Colonic mucosa (tissue), 4 donors: ENCODE measurements around the gene FUBP3. TPM values are rescaled to one million over a fixed set of nuclear protein-coding genes. Genes with fewer than 3 reads are reported as not detected.

ENCODE experiments used
- DNase-seq: peaks from one replicate; pipeline ENCODE4 v3.0.0-alpha.2; 2020
- H3K27ac ChIP-seq: fragments of 200-600 bp; one replicate; pipeline ENCODE4 v1.8.0; 2021
- H3K27me3 ChIP-seq: fragments of 200-600 bp; one replicate; pipeline ENCODE4 v1.8.0; 2021
- H3K36me3 ChIP-seq: fragments of 200-600 bp; one replicate; pipeline ENCODE4 v1.8.0; 2021
- H3K4me1 ChIP-seq: fragments of 200-600 bp; one replicate; pipeline ENCODE4 v1.8.0; 2021; ENCODE audit warnings: mild to moderate bottlenecking
- H3K4me3 ChIP-seq: fragments of 200-600 bp; one replicate; pipeline ENCODE4 v1.8.0; 2021
- H3K9ac ChIP-seq, 2 donors: one replicate each; pipeline ENCODE4 v1.7.0; 2013; ENCODE audit warnings: control low read depth in 2 of 2, low read depth in 2 of 2, low read length in 2 of 2
- H3K9me3 ChIP-seq: fragments of 200-600 bp; one replicate; pipeline ENCODE4 v1.8.0; 2021
- CTCF ChIP-seq: fragments of 200-600 bp; IDR thresholded peaks from one replicate; pipeline ENCODE4 v1.8.0; 2022; ENCODE audit warnings: antibody characterized with exemption, mild to moderate bottlenecking
- intact Hi-C: fragments of 100-400 bp; cut with DNase I; formaldehyde crosslinking; loops from one replicate; pipeline ENCODE4 v1.14.1; 2022
- total RNA-seq, 2 donors: library from RNA; stranded (reverse); fragmentation: NEBNext Ultra II Directional in 1 of 2; extraction: Animal tissue kit (Norgen Biotek cat#: 25700) in 1 of 2; gene quantifications; one replicate each; pipeline ENCODE4 v1.2.1, GENCODE V29; 2021
- donor health status: healthy.
- donor health status: DM: no; HTN: no; CAD: no.
- donor health status: DM: no; HTN: no; CAD: no.

The FUBP3 gene
- total RNA-seq, 2 donors from 2014 or later, result 44.7 to 50.0 TPM

GRCh38 chr9:130658893-130659698 lies 79.7 kb downstream of the FUBP3 start:
- no peak for DNase-seq
- H3K4me3 ChIP-seq, result no peak overlapping the region
- intact Hi-C loops, result no loop called here

GRCh38 chr9:130659699-130660248 lies 80.4 kb downstream of the FUBP3 start:
- Histone ChIP-seq H3K4me3 (no peak overlapping the region), H3K36me3 (no peaks in the 10 kb centered on the region), H3K27ac (no peak overlapping the region), H3K9ac (no peak overlapping the region), H3K27me3 (peaks cover 75% of the 10 kb centered on the region), H3K4me1 (peaks cover 3% of the 10 kb centered on the region), H3K9me3 (no peaks in the 10 kb centered on the region)
- TF ChIP-seq CTCF, result no peak
- intact Hi-C loops, result no loop called here
- no peak for DNase-seq

More at GRCh38 chr9:130658893-130659698, 79.7 kb downstream of the FUBP3 start:
- Histone ChIP-seq H3K4me1 (peaks cover 3% of the 10 kb centered on the region), H3K36me3 (no peaks in the 10 kb centered on the region), H3K9ac (no peak overlapping the region), H3K27ac (no peak overlapping the region), H3K9me3 (no peaks in the 10 kb centered on the region), H3K27me3 (peaks cover 69% of the 10 kb centered on the region)
- no peak for TF ChIP-seq CTCF

GRCh38 chr9:130660326-130660682 lies 80.9 kb downstream of the FUBP3 start:
- Histone ChIP-seq H3K27ac (no peak overlapping the region), H3K4me3 (peak overlapping the region; percentile 2), H3K9ac (no peak overlapping the region), H3K4me1 (peaks cover 3% of the 10 kb centered on the region), H3K9me3 (no peaks in the 10 kb centered on the region), H3K36me3 (no peaks in the 10 kb centered on the region), H3K27me3 (peaks cover 81% of the 10 kb centered on the region)
- TF ChIP-seq CTCF, result no peak
- intact Hi-C loops, result no loop called here
- no peak for DNase-seq

GRCh38 chr9:130660683-130661450 lies 81.5 kb downstream of the FUBP3 start:
- Histone ChIP-seq H3K4me3 (peak overlapping the region; percentile 2), H3K9me3 (no peaks in the 10 kb centered on the region), H3K27ac (no peak overlapping the region), H3K9ac (no peak overlapping the region), H3K4me1 (peaks cover 3% of the 10 kb centered on the region), H3K27me3 (peaks cover 86% of the 10 kb centered on the region), H3K36me3 (no peaks in the 10 kb centered on the region)
- no peak for TF ChIP-seq CTCF
- intact Hi-C loops, result no loop called here
- DNase-seq, result no peak

- Histone ChIP-seq H3K36me3 (no peaks in the 10 kb centered on the region), H3K9ac (no peak overlapping the region), H3K27me3 (peaks cover 94% of the 10 kb centered on the region), H3K4me1 (peaks cover 3% of the 10 kb centered on the region), H3K27ac (no peak overlapping the region), H3K4me3 (no peak overlapping the region), H3K9me3 (no peaks in the 10 kb centered on the region)
- intact Hi-C loops, result no loop called here
- no peak for DNase-seq
- no peak for TF ChIP-seq CTCF
Measured at GRCh38 chr9:130661451-130662098, 82.2 kb downstream of the FUBP3 start.
